Mammary epithelial cell (primary cell): ENCODE measurements around the gene PCBP2.

Source experiments
- EZH2 ChIP-seq: IDR thresholded peaks from 2 replicates; pipeline ENCODE4 v1.6.1; 2012; ENCODE audit warnings: low read length, inconsistent platforms, borderline replicate concordance
- TF ChIP-seq, protein P1 (sequence below), 2 donors: IDR thresholded peaks in 1 of 2; conservative IDR thresholded peaks in 1 of 2; 2 replicates each; pipeline ENCODE4 v1.5.1; 2011 to 2012; ENCODE audit warnings: inconsistent platforms in 2 of 2, low read length in 2 of 2, mild to moderate bottlenecking in 2 of 2, control low read depth in 1 of 2, low read depth in 1 of 2; ENCODE audit not compliant: insufficient read depth in 1 of 2; ENCODE audit errors: extremely low read depth in 1 of 2

DNA sequence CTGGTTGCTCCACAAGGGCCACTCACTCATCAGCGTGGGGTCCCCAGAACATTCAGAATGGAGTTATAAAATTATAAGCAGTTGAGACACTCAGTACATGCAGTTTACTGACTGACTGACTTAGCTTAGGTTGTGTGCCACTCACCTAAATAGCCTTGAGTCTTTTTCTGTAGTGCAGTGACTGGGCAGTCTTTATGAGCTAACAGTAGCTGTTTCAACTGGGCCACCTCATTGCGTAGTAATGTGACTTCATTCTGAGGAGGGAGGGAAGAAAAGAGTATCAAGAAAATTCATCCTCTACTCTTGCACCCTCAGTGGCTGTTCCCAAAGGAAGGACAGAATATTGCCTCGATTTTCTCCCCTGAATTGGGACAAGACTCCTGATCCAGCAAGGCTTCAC, 71.2 kb downstream of the PCBP2 start:
- TF ChIP-seq, protein P1, sequence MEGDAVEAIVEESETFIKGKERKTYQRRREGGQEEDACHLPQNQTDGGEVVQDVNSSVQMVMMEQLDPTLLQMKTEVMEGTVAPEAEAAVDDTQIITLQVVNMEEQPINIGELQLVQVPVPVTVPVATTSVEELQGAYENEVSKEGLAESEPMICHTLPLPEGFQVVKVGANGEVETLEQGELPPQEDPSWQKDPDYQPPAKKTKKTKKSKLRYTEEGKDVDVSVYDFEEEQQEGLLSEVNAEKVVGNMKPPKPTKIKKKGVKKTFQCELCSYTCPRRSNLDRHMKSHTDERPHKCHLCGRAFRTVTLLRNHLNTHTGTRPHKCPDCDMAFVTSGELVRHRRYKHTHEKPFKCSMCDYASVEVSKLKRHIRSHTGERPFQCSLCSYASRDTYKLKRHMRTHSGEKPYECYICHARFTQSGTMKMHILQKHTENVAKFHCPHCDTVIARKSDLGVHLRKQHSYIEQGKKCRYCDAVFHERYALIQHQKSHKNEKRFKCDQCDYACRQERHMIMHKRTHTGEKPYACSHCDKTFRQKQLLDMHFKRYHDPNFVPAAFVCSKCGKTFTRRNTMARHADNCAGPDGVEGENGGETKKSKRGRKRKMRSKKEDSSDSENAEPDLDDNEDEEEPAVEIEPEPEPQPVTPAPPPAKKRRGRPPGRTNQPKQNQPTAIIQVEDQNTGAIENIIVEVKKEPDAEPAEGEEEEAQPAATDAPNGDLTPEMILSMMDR (conservative IDR thresholded peaks at IDR 0.05 in 1 of 2, IDR thresholded peaks at IDR 0.05 in 1 of 2; ENCODE audit: extremely low read depth in 1 of 2, insufficient read depth in 1 of 2, low read depth in 1 of 2, low read length in 2 of 2), result no peak
- no peak for TF ChIP-seq EZH2
